Spinal cord (tissue), 10 donors: ENCODE measurements around the gene WDR27. TPM values are rescaled to one million over a fixed set of nuclear protein-coding genes. Genes with fewer than 3 reads are reported as not detected.
A peak's percentile ranks its signal among the peaks of the same experiment; 100 is the strongest.
"Not testable (repeated sequence)": the region's sequence is repeated elsewhere in the genome, so short reads cannot be mapped to it uniquely, and the experiment has no call there.

Source experiments
- DNase-seq, 6 donors: peaks; one replicate each; pipeline versions ENCODE4 v3.0.0 to v3.0.0-alpha.2; 2013 to 2015; ENCODE audit warnings: low spot score in 6 of 6, low read depth in 4 of 6
- H3K27ac ChIP-seq: one replicate; pipeline ENCODE4 v1.5.1; 2013; ENCODE audit warnings: low read depth, low read length, control low read depth
- H3K27me3 ChIP-seq: one replicate; pipeline ENCODE4 v1.6.1; 2013; ENCODE audit warnings: low read length; ENCODE audit not compliant: control insufficient read depth, insufficient read depth
- H3K36me3 ChIP-seq: one replicate; pipeline ENCODE4 v1.6.1; 2013; ENCODE audit warnings: low read length; ENCODE audit not compliant: control insufficient read depth, insufficient read depth
- H3K4me1 ChIP-seq: one replicate; pipeline ENCODE4 v1.6.1; 2013; ENCODE audit warnings: low read length; ENCODE audit not compliant: control insufficient read depth, insufficient read depth
- H3K4me3 ChIP-seq: one replicate; pipeline ENCODE4 v1.5.1; 2013; ENCODE audit warnings: low read depth, low read length, control low read depth
- H3K9me3 ChIP-seq: one replicate; pipeline ENCODE4 v1.6.1; 2013; ENCODE audit warnings: low read length; ENCODE audit not compliant: control insufficient read depth, insufficient read depth
- WGBS: methylation state at CpG from one replicate; pipeline ENCODE4 v1.1.5; 2013; ENCODE audit warnings: missing lambda C conversion rate; ENCODE audit not compliant: insufficient coverage; 5-methylcytosine and 5-hydroxymethylcytosine counted together
- polyA plus RNA-seq, 2 donors: library from polyadenylated mRNA; unstranded; fragments of 120-200 nt; gene quantifications; one replicate each; pipeline ENCODE4 v1.2.1, GENCODE V29; 2013; ENCODE audit not compliant: insufficient read length in 2 of 2
- total RNA-seq, 2 donors: library from RNA; depleted of rRNA in 1 of 2; stranded (reverse); fragments of 120-200 nt in 1 of 2; fragments of >200 nt in 1 of 2; gene quantifications; one replicate each; pipeline versions ENCODE4 v1.2.3 to v1.2.4, GENCODE V29; 2013 to 2014
- donor health status: healthy.

WDR27 gene
- total and polyA plus RNA-seq, 4 donors = 29.5 to 69.3 (median 49.1) TPM

DNA sequence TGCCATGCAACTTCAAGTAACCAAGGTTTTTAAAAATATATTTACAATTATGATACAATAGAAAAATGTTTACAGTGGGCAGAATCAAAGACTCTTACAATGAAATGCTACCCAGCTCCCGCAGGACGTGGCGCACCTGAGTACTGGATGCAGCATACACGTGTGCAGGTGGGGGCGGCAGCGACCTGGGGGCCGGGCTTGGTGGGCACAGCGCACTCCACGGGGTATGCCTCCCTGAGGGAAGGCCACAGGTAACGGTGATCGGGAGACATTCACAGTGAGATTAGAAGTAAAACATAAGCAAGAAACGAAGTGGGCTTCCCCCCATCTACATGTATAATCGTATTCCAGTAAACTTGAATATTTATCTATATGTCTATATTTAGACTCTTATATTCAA, 54.2 kb downstream of the WDR27 start:
- Histone ChIP-seq H3K27me3 (no peaks in the 10 kb centered on the region), H3K9me3 (no peaks in the 10 kb centered on the region), H3K36me3 (peaks cover 13% of the 10 kb centered on the region), H3K4me3 (no peak overlapping the region), H3K4me1 (no peaks in the 10 kb centered on the region), H3K27ac (no peak overlapping the region)
- 89% methylated on average over 7 of the region's 13 CpGs for WGBS
- DNase-seq = no peak

DNA sequence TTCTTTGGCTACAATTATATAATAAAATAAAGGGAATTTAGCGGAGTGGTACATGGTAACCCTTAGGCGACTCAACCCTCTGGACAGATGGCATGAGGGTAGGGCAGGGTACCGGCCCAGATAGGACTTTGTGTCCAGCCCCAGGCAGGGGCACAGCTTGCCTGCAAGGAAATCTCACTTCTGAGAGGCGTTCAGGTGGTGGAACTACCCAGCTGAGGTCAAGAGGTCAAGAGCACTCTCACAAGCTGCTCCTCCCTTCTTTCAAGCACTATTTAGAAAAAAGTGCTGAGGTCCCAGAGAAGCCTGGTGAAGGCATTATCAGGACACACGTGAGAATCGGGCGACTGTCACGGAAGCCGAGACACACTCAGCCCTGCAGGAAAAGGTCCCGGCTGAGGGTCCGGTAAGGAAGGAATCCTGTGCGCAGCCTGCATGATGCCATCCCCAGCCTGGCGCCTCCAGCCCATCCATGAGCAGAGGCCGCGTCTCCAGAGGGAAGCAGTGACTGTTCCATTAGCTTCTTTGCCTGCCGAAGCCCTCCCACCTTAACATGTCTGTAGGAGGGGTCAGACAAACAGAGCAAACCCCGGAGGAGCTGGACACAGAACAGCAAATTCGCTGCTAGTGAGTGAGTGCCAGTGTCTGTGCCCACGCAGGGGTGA, 54.8 kb downstream of the WDR27 start:
- Histone ChIP-seq H3K4me3 (no peak overlapping the region), H3K27me3 (no peaks in the 10 kb centered on the region), H3K4me1 (no peaks in the 10 kb centered on the region), H3K36me3 (peaks cover 17% of the 10 kb centered on the region), H3K27ac (no peak overlapping the region), H3K9me3 (no peaks in the 10 kb centered on the region)
- 87% methylated on average over 16 of the region's 19 CpGs for WGBS
- DNase-seq = no peak

DNA sequence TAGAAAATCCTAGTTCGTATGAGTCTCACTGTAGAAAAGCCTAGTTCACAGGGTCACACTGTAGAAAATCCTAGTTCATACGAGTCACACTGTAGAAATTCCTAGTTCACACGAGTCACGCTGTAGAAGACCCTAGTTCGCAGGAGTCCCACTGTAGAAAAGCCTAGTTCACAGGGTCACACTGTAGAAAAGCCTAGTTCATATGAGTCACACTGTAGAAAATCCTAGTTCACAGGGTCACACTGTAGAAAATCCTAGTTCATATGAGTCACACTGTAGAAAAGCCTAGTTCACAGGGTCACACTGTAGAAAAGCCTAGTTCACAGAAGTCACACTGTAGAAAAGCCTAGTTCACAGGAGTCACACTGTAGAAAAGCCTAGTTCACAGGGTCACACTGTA, 56.4 kb downstream of the WDR27 start:
- peaks cover 20% of the 10 kb centered on the region for H3K36me3 ChIP-seq
- not testable (repeated sequence) for H3K27ac ChIP-seq, H3K4me1 ChIP-seq, H3K27me3 ChIP-seq, DNase-seq, H3K4me3 ChIP-seq, H3K9me3 ChIP-seq
- 98% methylated on average over 5 of the region's 5 CpGs for WGBS

DNA sequence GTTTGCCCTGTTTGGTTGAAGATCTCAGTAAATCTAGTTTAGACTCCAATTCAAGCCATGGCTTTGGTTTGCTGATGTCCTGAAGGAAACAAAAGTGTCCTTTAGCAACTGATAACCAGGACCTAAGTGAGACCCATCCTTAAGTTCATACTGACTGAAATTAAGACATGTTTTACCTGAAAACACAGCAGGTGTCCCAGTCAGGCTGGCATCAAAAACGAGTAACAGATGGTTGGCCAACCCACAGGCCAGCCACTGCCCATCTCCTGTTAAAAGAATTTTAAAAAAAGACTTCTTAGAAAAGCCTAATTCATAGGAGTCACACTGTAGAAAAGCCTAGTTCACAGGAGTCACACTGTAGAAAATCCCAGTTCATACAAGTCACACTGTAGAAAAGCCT, 58.3 kb downstream of the WDR27 start:
- DNase-seq = no peak
- peaks cover 24% of the 10 kb centered on the region for H3K36me3 ChIP-seq
- no CpG with 5 or more reads among the region's 1 CpG for WGBS

DNA sequence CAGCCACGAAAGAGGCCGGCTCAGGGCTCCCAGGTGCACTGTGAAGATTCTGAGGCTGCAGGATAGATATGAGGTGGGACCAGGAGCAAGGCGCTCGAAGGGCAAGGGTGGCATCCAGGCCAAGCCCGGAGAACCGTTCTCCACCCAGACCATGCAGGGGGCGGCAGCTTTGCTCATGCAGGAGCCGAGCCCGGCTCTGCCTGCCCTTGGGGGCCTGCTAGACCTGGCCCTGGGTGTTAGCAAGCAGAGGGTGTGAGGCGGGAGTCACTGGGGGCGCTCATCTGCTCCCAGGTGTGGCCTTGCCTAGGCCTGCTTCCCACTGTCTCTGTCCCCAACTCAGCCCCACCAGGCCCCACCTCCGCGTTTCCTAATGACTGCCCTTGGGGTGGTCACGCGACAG, 59.4 kb downstream of the WDR27 start:
- H3K27me3 ChIP-seq = no peaks in the 10 kb centered on the region
- H3K4me1 ChIP-seq = peaks cover 2% of the 10 kb centered on the region
- peaks cover 20% of the 10 kb centered on the region for H3K36me3 ChIP-seq
- H3K9me3 ChIP-seq = no peaks in the 10 kb centered on the region
- WGBS = 94% methylated on average over 9 of the region's 15 CpGs
- H3K4me3 ChIP-seq = no peak overlapping the region
- no peak overlapping the region for H3K27ac ChIP-seq
- no peak for DNase-seq

More for the DNA sequence above, 58.3 kb downstream of the WDR27 start:
- peaks cover 2% of the 10 kb centered on the region for H3K4me1 ChIP-seq
- no peaks in the 10 kb centered on the region for H3K9me3 ChIP-seq
- H3K27me3 ChIP-seq = no peaks in the 10 kb centered on the region
- H3K27ac ChIP-seq = no peak overlapping the region
- H3K4me3 ChIP-seq = no peak overlapping the region

DNA sequence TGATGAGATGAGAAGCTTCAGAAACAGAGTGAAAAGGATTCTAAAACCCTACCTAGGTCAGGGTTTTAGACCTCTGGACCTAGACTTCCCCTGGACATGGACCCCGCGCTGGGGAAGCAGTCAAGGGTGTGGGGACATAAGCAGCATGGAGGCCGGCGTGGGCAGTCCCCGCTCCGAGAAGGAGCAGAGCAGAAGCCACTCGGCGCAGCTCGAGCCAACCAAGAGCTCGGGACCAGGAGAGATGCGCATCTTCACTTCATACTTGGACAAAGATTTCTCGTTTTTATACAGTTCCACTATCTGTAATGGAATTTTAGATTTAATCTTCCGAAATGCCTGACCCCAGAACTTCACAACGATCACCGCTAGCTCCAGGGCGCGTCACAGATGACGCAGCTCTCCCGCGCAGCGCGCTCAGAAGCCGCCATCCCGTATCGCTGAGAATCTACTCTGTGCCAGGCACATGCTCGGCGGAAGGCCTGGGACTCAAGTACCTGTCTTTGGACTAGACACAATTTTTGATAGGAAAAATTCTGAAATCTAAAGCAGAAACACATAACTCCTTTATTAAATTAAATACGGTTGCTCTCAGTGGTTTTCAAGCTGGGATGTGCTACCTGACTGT, 60.3 kb downstream of the WDR27 start:
- Histone ChIP-seq H3K36me3 (peaks cover 16% of the 10 kb centered on the region), H3K27ac (no peak overlapping the region), H3K4me3 (no peak overlapping the region), H3K4me1 (peaks cover 2% of the 10 kb centered on the region), H3K9me3 (no peaks in the 10 kb centered on the region), H3K27me3 (no peaks in the 10 kb centered on the region)
- WGBS = over 99% methylated on average over 23 of the region's 28 CpGs
- DNase-seq = no peak

DNA sequence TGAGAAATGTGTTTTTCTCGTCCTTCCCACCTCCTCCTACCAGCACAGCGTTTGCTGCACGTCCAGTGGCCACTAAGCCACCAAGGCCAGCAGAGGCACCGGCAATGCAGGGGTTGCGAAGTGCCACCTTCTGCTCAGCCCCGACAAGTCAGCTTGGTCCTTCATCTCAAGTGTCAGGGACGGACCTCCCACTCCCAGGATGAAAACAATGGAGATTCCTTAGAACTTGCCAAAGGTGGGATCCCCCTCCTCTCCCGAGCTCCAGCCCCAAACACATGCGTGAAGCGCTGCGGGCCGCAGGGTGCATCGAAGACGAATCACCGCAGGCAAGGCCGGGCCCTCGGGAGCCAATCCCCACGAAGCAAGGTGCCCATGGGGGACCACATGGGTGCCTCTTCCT, 60.8 kb downstream of the WDR27 start:
- 87% methylated on average over 17 of the region's 18 CpGs for WGBS
- no peak for DNase-seq
- H3K27me3 ChIP-seq = no peaks in the 10 kb centered on the region

DNA sequence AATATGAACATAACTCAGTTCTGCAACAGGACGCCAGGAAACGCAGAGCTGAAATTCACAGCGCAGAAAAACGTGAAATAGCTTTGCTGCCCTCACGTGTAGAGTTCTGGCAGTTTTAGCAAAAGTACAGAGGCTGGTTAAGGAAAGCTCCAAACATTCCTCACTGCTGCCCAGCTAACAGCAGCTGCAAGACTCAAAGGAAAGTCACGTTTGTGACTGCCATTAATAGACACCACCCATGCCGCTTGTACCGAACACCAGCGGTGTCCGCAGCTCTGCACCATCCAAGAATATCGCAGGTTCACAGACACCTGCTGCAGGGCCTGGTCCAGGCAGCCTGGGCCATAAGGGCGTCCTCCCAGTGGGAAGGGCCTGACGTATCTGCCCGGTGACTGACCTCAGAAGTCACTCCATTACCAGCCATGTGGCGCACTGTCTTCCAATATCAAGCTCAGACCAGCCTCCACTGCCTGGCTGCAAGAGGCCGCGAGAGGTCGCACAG, 61.4 kb downstream of the WDR27 start:
- H3K9me3 ChIP-seq = no peaks in the 10 kb centered on the region
- DNase-seq = peak in 2 of 6 donors; percentile 62 to 77

More for the DNA sequence above, 60.8 kb downstream of the WDR27 start:
- Histone ChIP-seq H3K4me3 (no peak overlapping the region), H3K9me3 (no peaks in the 10 kb centered on the region), H3K27ac (no peak overlapping the region), H3K36me3 (peaks cover 16% of the 10 kb centered on the region), H3K4me1 (peaks cover 2% of the 10 kb centered on the region)

DNA sequence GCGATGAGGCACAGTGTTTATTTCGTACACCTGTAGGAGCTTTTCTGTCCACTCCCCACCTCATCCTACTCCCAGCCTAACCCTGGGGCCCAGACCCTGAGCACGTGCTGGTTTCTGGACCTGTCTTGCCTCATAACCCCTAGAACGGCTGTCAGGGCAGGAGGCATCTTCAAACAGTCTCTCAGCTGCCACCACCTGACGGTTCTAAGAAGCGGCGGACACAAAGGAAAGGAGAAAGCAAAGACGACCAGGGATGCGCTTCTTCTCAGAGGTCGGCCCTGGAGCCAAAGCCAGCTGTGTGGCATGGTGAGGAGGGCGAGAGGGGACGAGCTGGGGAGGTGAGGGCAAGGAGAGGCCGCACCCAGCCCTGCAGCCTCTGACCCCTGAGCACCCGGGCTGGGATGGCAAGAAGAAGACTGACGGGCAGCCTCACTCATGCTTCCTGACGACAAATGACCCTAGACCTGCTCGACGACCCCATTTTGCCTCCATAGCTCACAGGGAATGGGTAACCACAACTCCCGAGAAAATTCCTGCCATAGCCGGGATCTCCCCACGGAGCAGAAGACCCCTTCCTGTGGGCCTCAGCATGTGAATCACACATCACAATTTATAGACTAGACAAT, 62.1 kb downstream of the WDR27 start:
- no peak overlapping the region for H3K4me3 ChIP-seq
- H3K4me1 ChIP-seq = peaks cover 2% of the 10 kb centered on the region
- WGBS = 65% methylated on average over 21 of the region's 21 CpGs
- no peaks in the 10 kb centered on the region for H3K27me3 ChIP-seq
- H3K27ac ChIP-seq = no peak overlapping the region
- H3K36me3 ChIP-seq = peaks cover 21% of the 10 kb centered on the region
- H3K9me3 ChIP-seq = no peaks in the 10 kb centered on the region
- DNase-seq = peak in 1 of 6 donors; percentile 56

More for the DNA sequence above, 61.4 kb downstream of the WDR27 start:
- 80% methylated on average over 10 of the region's 18 CpGs for WGBS
- Histone ChIP-seq H3K36me3 (peaks cover 18% of the 10 kb centered on the region), H3K4me1 (peaks cover 2% of the 10 kb centered on the region), H3K27ac (no peak overlapping the region), H3K4me3 (no peak overlapping the region), H3K27me3 (no peaks in the 10 kb centered on the region)
